Choroid plexus epithelial cell (primary cell): ENCODE data around the gene HDDC3.
"Not testable (repeated sequence)": the region's sequence is repeated elsewhere in the genome, so short reads cannot be mapped to it uniquely, and the experiment has no call there.

Experiments used
- DNase-seq: peaks from one replicate; pipeline ENCODE4 v3.0.0-alpha.2; 2010; ENCODE audit warnings: low read depth
- H3K4me3 ChIP-seq: 2 replicates; pipeline ENCODE4 v1.5.1; 2011; ENCODE audit warnings: low read depth, mild to moderate bottlenecking, control low read depth, low read length, moderate library complexity
- CTCF ChIP-seq: conservative IDR thresholded peaks from 2 replicates; pipeline ENCODE4 v1.5.1; 2011; ENCODE audit warnings: low read depth, mild to moderate bottlenecking, control low read depth, inconsistent platforms, low read length, moderate library complexity

Gene HDDC3

DNA sequence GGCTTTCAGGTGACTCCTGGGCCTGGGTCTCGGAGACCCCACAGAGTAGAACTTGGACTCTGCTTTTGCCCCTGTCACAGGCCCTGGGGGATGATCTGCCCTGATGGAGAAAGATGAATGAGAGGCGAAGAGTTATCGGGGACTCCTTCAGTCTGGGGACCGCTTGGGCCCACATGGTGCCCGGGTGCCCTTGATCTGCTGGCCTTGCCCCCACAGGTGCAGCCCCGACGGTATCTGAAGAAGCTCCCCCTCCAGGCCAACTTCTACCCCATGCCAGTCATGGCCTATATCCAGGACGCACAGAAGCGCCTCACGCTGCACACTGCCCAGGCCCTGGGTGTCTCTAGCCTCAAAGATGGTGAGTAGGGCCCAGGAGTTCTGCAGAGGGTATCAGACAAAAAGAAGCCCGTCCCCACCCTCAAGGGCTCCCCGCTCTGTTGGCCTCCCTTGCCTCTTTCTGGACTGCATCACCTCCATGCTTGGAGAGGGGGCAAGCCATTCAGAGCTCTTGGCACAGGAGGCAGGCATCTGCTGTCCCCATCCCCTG lies 18.9 kb downstream of the HDDC3 start:
- TF ChIP-seq CTCF: no peak
- no peak overlapping the region for H3K4me3 ChIP-seq
- no peak for DNase-seq

DNA sequence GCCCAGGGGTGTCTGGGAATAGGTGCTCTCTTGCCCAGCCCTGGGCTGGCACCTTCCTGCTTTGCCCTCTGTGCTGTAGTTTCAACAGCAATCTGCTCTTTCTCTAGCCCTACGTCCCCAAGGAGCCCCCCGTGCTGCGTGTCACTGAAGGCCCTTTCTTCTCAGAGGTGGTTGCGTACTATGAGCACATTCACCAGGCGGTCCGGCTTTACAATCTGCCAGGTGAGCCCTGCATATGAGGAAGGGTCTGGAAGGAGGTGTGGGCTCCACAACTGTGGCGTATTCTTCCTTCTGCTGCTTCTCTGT lies 19.6 kb downstream of the HDDC3 start:
- no peak for DNase-seq
- no peak overlapping the region for H3K4me3 ChIP-seq
- no peak for TF ChIP-seq CTCF

DNA sequence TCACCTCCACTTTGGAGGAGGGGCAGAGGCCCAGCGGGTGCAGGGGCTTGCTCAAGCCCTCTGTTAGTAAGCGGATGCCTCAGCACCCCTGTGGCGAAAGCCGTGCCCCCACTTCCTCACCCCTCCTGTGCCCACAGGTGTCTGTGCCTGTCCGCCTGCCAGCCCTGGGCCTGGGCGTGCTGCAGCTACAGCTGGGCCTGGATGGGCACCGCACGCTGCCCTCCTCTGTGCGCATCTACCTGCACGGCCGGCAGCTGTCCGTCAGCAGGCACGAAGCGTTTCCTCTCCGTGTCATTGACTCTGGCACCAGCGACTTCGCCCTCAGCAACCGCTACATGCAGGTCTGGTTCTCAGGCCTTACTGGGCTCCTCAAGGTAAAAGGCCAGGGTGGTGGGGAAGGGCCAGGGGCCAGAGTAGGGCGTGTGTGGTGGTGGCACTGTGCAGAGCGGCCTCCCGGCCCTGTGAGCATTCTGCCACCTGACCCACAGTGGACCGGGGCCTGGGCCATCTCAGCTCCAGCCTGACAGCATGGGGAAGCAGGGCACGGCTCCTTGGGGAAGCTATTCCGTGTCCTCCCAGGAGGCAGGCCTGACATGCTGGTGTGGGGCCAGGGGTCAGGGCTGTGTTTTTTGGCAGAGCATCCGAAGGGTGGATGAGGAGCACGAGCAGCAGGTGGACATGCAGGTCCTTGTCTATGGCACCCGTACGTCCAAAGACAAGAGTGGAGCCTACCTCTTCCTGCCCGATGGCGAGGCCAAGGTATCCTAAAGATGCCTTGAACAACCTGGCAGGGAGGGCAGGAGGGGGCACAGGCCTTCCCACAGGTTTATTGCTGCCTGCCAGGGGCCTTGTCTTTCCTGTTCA lies 20.2 kb downstream of the HDDC3 start:
- no peak overlapping the region for H3K4me3 ChIP-seq
- no peak for TF ChIP-seq CTCF
- no peak for DNase-seq

DNA sequence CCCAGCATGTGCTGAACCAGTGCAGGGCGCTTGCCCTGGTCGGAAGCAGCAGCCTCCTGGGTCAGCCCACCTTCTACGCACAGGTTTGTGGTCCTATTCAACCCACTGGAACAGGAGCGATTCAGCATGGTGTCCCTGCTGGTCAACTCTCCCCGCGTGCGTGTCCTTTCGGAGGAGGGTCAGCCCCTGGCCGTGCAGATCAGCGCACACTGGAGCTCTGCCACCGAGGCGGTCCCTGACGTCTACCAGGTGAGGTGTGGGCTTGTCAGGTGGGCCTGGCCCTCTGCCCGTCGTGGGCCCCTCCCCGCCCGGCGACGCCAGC lies 21.1 kb downstream of the HDDC3 start:
- TF ChIP-seq CTCF: no peak
- DNase-seq: no peak
- no peak overlapping the region for H3K4me3 ChIP-seq

GRCh38 chr15:90910441-90911301 lies 21.7 kb downstream of the HDDC3 start:
- TF ChIP-seq CTCF: no peak
- no peak overlapping the region for H3K4me3 ChIP-seq
- DNase-seq: no peak

- DNase-seq: no peak
- no peak for TF ChIP-seq CTCF
- H3K4me3 ChIP-seq: no peak overlapping the region
Measured at GRCh38 chr15:90909976-90910375, 22.4 kb downstream of the HDDC3 start.

GRCh38 chr15:90909449-90909848 lies 22.9 kb downstream of the HDDC3 start:
- not testable (repeated sequence) for H3K4me3 ChIP-seq, DNase-seq
